PFSK-1 (cell line): ENCODE measurements around the gene EMC7. TPM values are rescaled to one million over a fixed set of nuclear protein-coding genes. Genes with fewer than 3 reads are reported as not detected.
A peak's percentile ranks its signal among the peaks of the same experiment; 100 is the strongest.

ENCODE experiments used
- FOXP2 ChIP-seq: optimal IDR thresholded peaks from 2 replicates; pipeline ENCODE3; 2011; ENCODE audit warnings: borderline replicate concordance, control low read depth, inconsistent platforms; ENCODE audit not compliant: insufficient read depth; ENCODE audit errors: extremely low read length, extremely low read depth
- POLR2AphosphoS5 ChIP-seq: IDR thresholded peaks from 2 replicates; pipeline ENCODE4 v1.6.1; 2012; ENCODE audit warnings: low read depth, mild to moderate bottlenecking, control low read depth, low read length, moderate library complexity
- REST ChIP-seq, 2 experiments: IDR thresholded peaks; 2 replicates each; pipeline versions ENCODE4 v1.6.1 to v1.8.0; 2011 to 2012; ENCODE audit warnings: low read depth in 2 of 2, low read length in 2 of 2, control low read depth in 1 of 2, inconsistent platforms in 1 of 2, mild to moderate bottlenecking in 1 of 2, moderate library complexity in 1 of 2; ENCODE audit not compliant: insufficient read depth in 1 of 2
- SIN3A ChIP-seq: IDR thresholded peaks from 2 replicates; pipeline ENCODE4 v1.6.1; 2012; ENCODE audit warnings: mild to moderate bottlenecking, low read length, moderate library complexity, borderline replicate concordance; ENCODE audit not compliant: insufficient read depth
- TAF1 ChIP-seq: IDR thresholded peaks from 2 replicates; pipeline ENCODE4 v1.6.1; 2012; ENCODE audit warnings: low read length, control low read depth, borderline replicate concordance; ENCODE audit not compliant: insufficient read depth
- polyA plus RNA-seq: library from polyadenylated mRNA; unstranded; fragments of >200 nt; gene quantifications from one replicate; pipeline ENCODE4 v1.2.1, GENCODE V29; 2012; ENCODE audit warnings: low read depth, missing spikeins; ENCODE audit not compliant: insufficient read length

The EMC7 gene
- polyA plus RNA-seq: 102 TPM

GRCh38 chr15:34101366-34102174 is at the start of gene EMC7, which contains the start of gene PGBD4:
EMC7 (minus strand) TSS chr15:34101862; CDS start chr15:34101839, 23 bp downstream.
PGBD4 (plus strand) TSS chr15:34102083; CDS start chr15:34102532, 449 bp downstream.
- no peak; the same call in 1 of the 2 replicates for TF ChIP-seq SIN3A
- peak; percentile 96 for TF ChIP-seq POLR2AphosphoS5
- peak; percentile 81 for TF ChIP-seq TAF1
- peak; percentile 68 for TF ChIP-seq FOXP2
- peak; percentile 44 to 47; a peak in 1 of 4 replicates for TF ChIP-seq REST (IDR thresholded peaks at IDR 0.05; ENCODE audit: insufficient read depth in 1 of 2, low read depth in 2 of 2, low read length in 2 of 2)

- TF ChIP-seq FOXP2 (no peak), POLR2AphosphoS5 (no peak), REST (IDR thresholded peaks at IDR 0.05; ENCODE audit: insufficient read depth in 1 of 2, low read depth in 2 of 2, low read length in 2 of 2) (no peak), TAF1 (no peak), SIN3A (no peak)
Measured at GRCh38 chr15:34147371-34148140, 45.9 kb upstream of the EMC7 start.

- TF ChIP-seq FOXP2: no peak
- no peak for TF ChIP-seq REST (IDR thresholded peaks at IDR 0.05; ENCODE audit: insufficient read depth in 1 of 2, low read depth in 2 of 2, low read length in 2 of 2)
- TF ChIP-seq TAF1: no peak
- TF ChIP-seq POLR2AphosphoS5: no peak
- no peak for TF ChIP-seq SIN3A
Measured at GRCh38 chr15:34133511-34133910, 31.8 kb upstream of the EMC7 start.

GRCh38 chr15:34132881-34133280 is 31.2 kb upstream of the EMC7 start:
- TF ChIP-seq REST (IDR thresholded peaks at IDR 0.05; ENCODE audit: insufficient read depth in 1 of 2, low read depth in 2 of 2, low read length in 2 of 2) (no peak), TAF1 (no peak), FOXP2 (no peak), SIN3A (no peak)
